K562 (cell line): ENCODE measurements around the gene MINDY4.

Experiments
- CEBPG ChIP-seq, 3 experiments: fragments of 200-800 bp in 1 of 3; sonication (Bioruptor generic) in 1 of 3; sonication (generic) in 1 of 3; formaldehyde crosslinking in 1 of 3; IDR thresholded peaks in 2 of 3; conservative IDR thresholded peaks in 1 of 3; 2 replicates each; pipeline versions ENCODE4 v1.6.1 to v1.8.0; 2016 to 2022; ENCODE audit warnings: missing compliant biosample characterization in 2 of 3, missing genetic modification characterization in 2 of 3, mild to moderate bottlenecking in 1 of 3, missing genetic modification reagents in 1 of 3
- ZNF644 ChIP-seq: fragments of 200-800 bp; sonication (Bioruptor generic); IDR thresholded peaks from 2 replicates; pipeline ENCODE4 v1.6.1; 2016; ENCODE audit warnings: low read depth, missing genetic modification characterization, missing compliant biosample characterization

DNA sequence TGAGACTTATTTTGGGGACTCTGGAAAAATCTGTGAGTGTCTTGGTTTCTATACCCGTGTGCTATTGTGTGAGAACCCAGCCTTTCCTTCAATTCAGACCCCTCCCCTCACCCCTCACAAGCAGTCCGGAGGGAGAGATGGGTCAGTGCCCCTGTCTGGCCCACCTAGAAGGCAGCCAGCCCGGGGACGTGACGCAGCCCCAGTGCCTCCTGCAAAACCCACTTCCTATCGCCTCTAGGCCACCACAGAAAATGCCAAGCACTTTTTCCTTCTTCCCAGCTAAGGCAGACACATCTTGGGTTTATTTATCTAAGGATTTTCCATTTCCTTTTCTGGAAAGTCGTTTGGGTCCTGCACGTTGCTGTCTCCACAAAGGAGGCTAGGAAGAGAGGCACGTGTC, 128.8 kb downstream of the MINDY4 start:
- no peak for TF ChIP-seq ZNF644 (tag)
- TF ChIP-seq CEBPG (CRISPR knock-in tag; IDR thresholded peaks at IDR 0.05) = no peak
- no peak for TF ChIP-seq CEBPG (tag; conservative IDR thresholded peaks at IDR 0.05 in 1 of 2, IDR thresholded peaks at IDR 0.05 in 1 of 2)
